Astrocyte of the hippocampus (primary cell): ENCODE data around the gene RACGAP1.

ENCODE experiments used
- DNase-seq: peaks from one replicate; pipeline ENCODE4 v3.0.0; 2011; ENCODE audit warnings: low read depth, low spot score

Gene RACGAP1, protein sequence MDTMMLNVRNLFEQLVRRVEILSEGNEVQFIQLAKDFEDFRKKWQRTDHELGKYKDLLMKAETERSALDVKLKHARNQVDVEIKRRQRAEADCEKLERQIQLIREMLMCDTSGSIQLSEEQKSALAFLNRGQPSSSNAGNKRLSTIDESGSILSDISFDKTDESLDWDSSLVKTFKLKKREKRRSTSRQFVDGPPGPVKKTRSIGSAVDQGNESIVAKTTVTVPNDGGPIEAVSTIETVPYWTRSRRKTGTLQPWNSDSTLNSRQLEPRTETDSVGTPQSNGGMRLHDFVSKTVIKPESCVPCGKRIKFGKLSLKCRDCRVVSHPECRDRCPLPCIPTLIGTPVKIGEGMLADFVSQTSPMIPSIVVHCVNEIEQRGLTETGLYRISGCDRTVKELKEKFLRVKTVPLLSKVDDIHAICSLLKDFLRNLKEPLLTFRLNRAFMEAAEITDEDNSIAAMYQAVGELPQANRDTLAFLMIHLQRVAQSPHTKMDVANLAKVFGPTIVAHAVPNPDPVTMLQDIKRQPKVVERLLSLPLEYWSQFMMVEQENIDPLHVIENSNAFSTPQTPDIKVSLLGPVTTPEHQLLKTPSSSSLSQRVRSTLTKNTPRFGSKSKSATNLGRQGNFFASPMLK

DNA sequence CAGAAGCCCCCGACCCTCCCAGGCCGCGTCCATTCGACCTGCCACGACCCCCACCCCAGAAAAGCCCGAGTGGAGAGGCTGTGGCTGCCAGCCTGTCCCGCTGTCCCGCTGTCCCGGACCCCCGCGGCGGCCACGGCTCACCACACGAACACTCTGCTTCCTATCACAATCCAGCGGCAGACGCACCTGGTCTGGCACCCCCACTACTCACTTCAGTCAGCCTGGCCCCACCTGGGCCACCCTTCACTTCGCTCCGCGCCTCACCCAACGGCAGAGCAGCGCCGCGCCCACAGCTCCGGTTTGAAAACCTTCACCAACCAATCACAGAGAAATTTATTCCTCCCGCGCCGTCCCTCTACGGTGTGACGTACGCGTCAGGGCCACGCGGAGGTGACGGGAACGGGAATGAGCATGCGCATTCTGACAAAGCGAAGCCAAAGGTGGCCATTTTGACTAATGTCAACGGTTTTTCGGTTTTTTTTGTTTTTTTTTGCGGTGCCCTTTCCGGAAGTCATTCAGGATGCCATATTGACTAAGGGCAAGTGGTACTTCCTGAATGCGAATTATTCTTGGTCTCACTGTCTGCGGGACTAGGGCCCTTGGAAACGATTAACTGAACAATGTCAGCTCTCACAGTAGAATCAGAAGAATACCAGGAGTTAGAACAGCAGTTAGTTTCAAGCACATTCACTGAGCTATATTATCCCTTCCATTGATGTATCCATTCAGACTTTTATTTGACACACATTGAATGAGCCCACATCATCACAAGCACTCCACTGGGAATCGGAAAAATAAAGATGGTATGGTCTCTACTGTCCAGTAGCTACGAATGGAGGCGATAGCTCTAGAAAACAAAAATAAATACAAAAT lies at the start of gene RACGAP1:
Gene RACGAP1 (minus strand): TSS at position 308 of the 873 bp plus-strand sequence. CDS start 8,779 bp downstream, outside the sequence.
- DNase-seq: peak; percentile 99

DNA sequence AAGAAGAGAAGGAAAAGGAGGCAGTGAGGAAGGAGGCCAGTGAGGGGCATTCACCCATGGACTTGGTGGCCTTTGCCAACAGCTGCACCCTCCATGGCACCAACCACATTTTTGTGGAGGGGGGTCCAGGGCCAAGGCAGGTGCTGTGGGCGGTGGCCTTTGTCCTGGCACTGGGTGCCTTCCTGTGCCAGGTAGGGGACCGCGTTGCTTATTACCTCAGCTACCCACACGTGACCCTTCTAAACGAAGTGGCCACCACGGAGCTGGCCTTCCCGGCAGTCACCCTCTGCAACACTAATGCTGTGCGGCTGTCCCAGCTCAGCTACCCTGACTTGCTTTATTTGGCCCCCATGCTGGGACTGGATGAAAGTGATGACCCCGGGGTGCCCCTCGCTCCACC lies 48.4 kb upstream of the RACGAP1 start:
- no peak for DNase-seq

GRCh38 chr12:50073206-50073605 lies 47.9 kb upstream of the RACGAP1 start:
- DNase-seq: no peak

GRCh38 chr12:50072198-50072907 lies 47.1 kb upstream of the RACGAP1 start:
- DNase-seq: peak; percentile 59

GRCh38 chr12:50070314-50071060 lies 45.2 kb upstream of the RACGAP1 start:
- peak; percentile 90 for DNase-seq

DNA sequence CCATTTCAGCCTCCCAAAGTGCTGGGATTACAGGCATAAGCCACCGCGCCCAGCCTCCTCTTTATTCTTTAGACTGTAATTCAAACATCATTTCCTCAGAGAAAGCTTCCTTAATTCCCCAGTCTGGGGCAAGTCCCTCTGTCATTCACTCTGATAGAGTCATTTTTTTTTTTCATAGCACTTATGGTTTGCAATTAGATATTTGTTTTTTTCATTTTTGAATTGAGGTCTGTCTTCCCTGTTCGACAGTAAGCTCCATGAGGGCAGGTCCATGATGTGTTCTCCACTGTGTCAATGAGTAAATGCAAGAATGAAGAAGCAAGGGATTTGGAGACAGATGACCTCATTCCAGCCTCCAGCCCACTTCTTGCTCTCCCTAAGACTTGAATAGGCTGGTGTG lies 44.2 kb upstream of the RACGAP1 start:
- DNase-seq: no peak

DNA sequence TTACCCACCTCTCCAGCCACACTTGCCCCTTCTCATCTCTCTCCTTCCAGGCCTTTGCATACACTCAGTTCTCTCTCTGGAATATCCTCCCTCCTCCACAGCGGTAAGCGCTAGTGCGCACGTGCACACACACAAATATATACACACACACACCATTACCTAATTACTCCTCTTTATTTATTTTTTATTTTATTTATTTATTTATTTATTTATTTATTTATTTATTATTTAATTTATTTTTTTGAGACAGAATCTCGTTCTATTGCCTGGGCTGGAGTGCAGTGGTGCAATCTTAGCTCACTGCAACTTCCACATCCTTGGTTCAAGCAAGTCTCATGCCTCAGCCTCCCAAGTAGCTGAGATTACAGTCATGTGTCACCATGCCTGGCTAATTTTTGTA lies 43.8 kb upstream of the RACGAP1 start:
- DNase-seq: no peak

DNA sequence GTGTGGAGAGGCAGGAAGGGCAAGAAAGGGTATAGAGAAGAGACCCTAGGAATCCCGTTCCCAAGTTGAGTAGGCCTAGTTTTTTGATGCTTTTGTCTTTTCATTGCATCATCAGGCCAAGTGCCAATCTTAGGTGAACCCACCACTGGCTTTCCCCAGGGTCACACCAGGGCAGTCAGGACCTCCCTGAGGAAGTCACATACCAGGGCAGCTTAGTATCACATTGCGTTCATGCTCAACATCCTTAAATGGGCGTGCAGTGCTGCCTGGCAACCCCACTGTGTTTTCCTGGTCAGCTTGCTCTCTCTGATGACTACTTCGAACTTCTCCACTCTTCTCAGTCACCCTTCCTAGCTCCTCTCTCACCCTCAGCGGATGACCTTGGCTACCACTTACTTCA lies 41.1 kb upstream of the RACGAP1 start:
- DNase-seq: peak; percentile 88

DNA sequence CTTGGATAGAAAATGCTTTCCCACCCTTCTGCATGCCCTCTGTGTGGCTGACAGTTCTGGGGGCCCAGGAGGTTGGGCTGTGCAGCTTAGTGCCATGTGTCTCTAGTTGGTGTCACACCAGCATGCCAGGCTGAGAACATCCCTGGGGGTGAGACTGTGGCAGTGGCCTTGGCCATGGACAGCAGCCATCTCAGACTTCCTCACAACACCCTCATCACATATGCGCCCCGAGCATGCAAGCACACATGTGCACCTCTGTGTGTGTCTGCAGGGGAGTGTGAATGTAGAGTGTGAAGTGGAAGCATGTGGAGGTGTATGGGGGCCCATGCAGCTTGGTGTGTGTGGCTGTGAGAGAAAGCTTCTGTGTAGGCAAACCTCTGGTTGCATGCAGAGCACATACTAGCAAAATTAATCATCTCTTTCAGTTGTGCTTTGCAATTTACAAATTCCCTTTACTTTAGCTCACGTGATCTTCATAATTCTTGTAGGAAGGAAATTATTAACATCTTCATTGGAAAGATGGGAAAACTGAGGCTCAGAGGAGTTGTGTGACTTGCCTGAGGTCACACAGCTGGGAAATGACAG lies 40.5 kb upstream of the RACGAP1 start:
- DNase-seq: no peak

- DNase-seq: no peak
These were observed 37.6 kb upstream of the RACGAP1 start for GRCh38 chr12:50062728-50063460.

- DNase-seq: no peak
These were observed 36.8 kb upstream of the RACGAP1 start for GRCh38 chr12:50061946-50062686.

GRCh38 chr12:50061171-50061570 lies 35.9 kb upstream of the RACGAP1 start:
- DNase-seq: no peak

DNA sequence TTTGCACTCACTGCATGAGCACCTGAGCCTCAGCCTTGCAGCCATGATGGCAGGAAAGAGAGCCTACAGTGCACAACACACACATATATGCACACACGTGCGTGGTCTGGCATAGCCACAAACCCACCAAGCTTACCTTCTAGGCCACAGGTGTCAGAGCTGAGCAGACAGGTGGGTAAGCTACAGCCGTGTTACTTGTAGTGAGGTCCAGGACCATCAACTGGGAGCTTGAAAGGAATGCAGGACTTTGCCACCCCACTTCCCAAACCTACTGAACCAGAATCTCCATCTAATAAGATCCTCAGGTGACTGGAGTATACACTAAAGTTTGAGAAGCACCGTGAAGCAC lies 34.8 kb upstream of the RACGAP1 start:
- no peak for DNase-seq

DNA sequence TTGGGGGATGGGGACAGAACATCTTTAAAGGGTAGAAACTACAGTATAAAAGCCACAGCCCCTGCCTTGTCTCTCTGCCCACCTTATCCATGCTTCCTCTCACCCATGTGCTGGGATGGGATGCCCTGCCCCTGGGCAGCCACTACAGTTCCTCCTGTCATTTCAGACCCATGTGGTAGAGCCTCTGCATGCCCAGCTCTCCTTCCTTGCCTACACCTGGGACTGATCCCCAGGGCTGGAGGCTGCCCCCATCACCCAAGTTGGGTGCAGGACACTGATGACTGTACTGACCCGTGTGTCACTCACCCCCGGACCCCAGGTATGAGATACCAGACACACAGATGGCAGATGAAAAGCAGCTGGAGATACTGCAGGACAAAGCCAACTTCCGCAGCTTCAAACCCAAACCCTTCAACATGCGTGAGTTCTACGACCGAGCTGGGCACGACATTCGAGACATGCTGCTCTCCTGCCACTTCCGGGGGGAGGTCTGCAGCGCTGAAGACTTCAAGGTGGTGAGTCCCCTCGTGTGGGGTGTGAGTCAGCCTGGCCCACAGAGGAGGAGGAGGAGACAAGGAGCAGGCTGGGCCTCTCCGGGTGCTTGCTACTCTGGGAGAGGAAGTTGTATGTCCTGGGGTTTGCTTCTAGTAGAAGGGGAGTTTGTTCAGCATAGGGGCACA lies 34.3 kb upstream of the RACGAP1 start:
- peak; percentile 48 for DNase-seq

DNA sequence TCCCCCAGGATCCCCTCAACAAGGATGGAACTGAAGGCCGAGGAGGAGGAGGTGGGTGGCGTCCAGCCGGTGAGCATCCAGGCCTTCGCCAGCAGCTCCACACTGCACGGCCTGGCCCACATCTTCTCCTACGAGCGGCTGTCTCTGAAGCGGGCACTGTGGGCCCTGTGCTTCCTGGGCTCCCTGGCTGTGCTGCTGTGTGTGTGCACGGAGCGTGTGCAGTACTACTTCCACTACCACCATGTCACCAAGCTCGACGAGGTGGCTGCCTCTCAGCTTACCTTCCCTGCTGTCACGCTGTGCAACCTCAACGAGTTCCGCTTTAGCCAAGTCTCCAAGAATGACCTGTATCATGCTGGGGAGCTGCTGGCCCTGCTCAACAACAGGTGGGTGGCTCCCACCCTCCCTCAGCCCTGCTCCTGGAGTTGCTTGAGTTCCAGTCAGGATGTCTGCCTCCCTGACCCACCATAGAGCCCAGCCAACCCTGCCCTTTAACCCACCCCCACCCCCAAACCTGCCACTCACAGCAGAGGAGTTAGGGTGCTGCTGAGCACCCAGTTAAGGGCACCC lies 33.5 kb upstream of the RACGAP1 start:
- DNase-seq: no peak

- no peak for DNase-seq
These were observed 32.8 kb upstream of the RACGAP1 start for GRCh38 chr12:50057896-50058670.
